Natural killer cell (primary cell): ENCODE data around the gene NECTIN4. TPM values are rescaled to one million over a fixed set of nuclear protein-coding genes. Genes with fewer than 3 reads are reported as not detected.

Experiments used
- ATAC-seq, 3 donors: fragments of 150-1000 bp in 2 of 3; fragments of 200-7000 bp in 1 of 3; cut with Tn5 transposase; 1 replicate in 1 of 3; 2 replicates in 2 of 3; pipeline ENCODE4 v1.10.0; 2021; ENCODE audit warnings: mild to moderate bottlenecking in 2 of 3, moderate library complexity in 2 of 3
- DNase-seq, 2 donors: peaks; one replicate each; pipeline versions ENCODE4 v3.0.0 to v3.0.0-alpha.2; 2013 to 2021; ENCODE audit warnings: mixed read lengths in 1 of 2
- H3K27ac ChIP-seq: one replicate; pipeline ENCODE4 v1.5.1; 2013; ENCODE audit warnings: mild to moderate bottlenecking, low read length
- H3K27me3 ChIP-seq: one replicate; pipeline ENCODE4 v1.6.1; 2013; ENCODE audit warnings: low read length; ENCODE audit not compliant: control insufficient read depth, insufficient read depth
- H3K36me3 ChIP-seq: one replicate; pipeline ENCODE4 v1.6.1; 2013; ENCODE audit warnings: low read length; ENCODE audit not compliant: control insufficient read depth, insufficient read depth
- H3K4me1 ChIP-seq: one replicate; pipeline ENCODE4 v1.6.1; 2013; ENCODE audit warnings: low read length; ENCODE audit not compliant: control insufficient read depth, insufficient read depth
- H3K4me3 ChIP-seq: one replicate; pipeline ENCODE4 v1.5.1; 2013; ENCODE audit warnings: low read length
- H3K9me3 ChIP-seq: one replicate; pipeline ENCODE4 v1.6.1; 2013; ENCODE audit warnings: low read length; ENCODE audit not compliant: control insufficient read depth, insufficient read depth
- H3K27ac Mint-ChIP-seq, 2 donors: one replicate each; pipeline ENCODE4 v1.8.0; 2022; ENCODE audit warnings: mild to moderate bottlenecking in 2 of 2, mixed read lengths in 2 of 2, moderate library complexity in 1 of 2
- H3K27me3 Mint-ChIP-seq, 2 donors: one replicate each; pipeline ENCODE4 v1.8.0; 2022; ENCODE audit warnings: low read depth in 2 of 2, mixed read lengths in 2 of 2
- H3K36me3 Mint-ChIP-seq: one replicate; pipeline ENCODE4 v1.8.0; 2022; ENCODE audit warnings: mixed read lengths
- H3K4me1 Mint-ChIP-seq, 2 donors: one replicate each; pipeline ENCODE4 v1.8.0; 2022; ENCODE audit warnings: mixed read lengths in 2 of 2
- H3K4me3 Mint-ChIP-seq: one replicate; pipeline ENCODE4 v1.8.0; 2022; ENCODE audit warnings: mild to moderate bottlenecking, moderate library complexity, mixed read lengths
- H3K9me3 Mint-ChIP-seq, 2 donors: one replicate each; pipeline ENCODE4 v1.8.0; 2022; ENCODE audit warnings: mixed read lengths in 2 of 2
- WGBS: methylation state at CpG from one replicate; pipeline ENCODE4 v1.1.7; 2013; ENCODE audit warnings: missing lambda C conversion rate; ENCODE audit not compliant: insufficient coverage; 5-methylcytosine and 5-hydroxymethylcytosine counted together
- intact Hi-C: fragments of 100-400 bp; cut with micrococcal nuclease; formaldehyde crosslinking; loops from one replicate; pipeline ENCODE4 v1.14.2; 2022
- total RNA-seq, 4 donors: library from RNA; stranded (reverse); fragments of 120-200 nt in 1 of 4; gene quantifications; one replicate each; pipeline versions ENCODE4 v1.2.3 to v1.2.4, GENCODE V29; 2013 to 2022
- TF ChIP-seq, protein P1 (sequence below): fragments of 200-600 bp; IDR thresholded peaks from one replicate; pipeline ENCODE4 v1.8.0; 2022; ENCODE audit warnings: antibody characterized with exemption

NECTIN4 gene
- total RNA-seq, 3 donors from 2014 or later (not counting 1 experiment from before 2014, with no cell fraction given) = 0.07 to 0.09 TPM; not detected in 1

- peak overlapping the region; percentile 42 for H3K4me3 Mint-ChIP-seq
- H3K4me3 ChIP-seq = no peak overlapping the region
- no peaks in the 10 kb centered on the region for H3K27me3 ChIP-seq
- H3K36me3 Mint-ChIP-seq = peaks cover 7% of the 10 kb centered on the region
- 96% methylated on average over 18 of the region's 18 CpGs for WGBS
- H3K27me3 Mint-ChIP-seq = no peaks in the 10 kb centered on the region
- DNase-seq = peak in 1 of 2 donors; percentile 12
- H3K27ac Mint-ChIP-seq = peak overlapping the region; percentile 98 to 99
- H3K4me1 Mint-ChIP-seq = peaks cover 44 to 69% of the 10 kb centered on the region in 2 donors
- H3K9me3 Mint-ChIP-seq = no peaks in the 10 kb centered on the region
- intact Hi-C loops = no loop called here
- peaks cover 37% of the 10 kb centered on the region for H3K4me1 ChIP-seq
- H3K27ac ChIP-seq = peak overlapping the region; percentile 88
- H3K36me3 ChIP-seq = peaks cover 61% of the 10 kb centered on the region
- TF ChIP-seq, protein P1, sequence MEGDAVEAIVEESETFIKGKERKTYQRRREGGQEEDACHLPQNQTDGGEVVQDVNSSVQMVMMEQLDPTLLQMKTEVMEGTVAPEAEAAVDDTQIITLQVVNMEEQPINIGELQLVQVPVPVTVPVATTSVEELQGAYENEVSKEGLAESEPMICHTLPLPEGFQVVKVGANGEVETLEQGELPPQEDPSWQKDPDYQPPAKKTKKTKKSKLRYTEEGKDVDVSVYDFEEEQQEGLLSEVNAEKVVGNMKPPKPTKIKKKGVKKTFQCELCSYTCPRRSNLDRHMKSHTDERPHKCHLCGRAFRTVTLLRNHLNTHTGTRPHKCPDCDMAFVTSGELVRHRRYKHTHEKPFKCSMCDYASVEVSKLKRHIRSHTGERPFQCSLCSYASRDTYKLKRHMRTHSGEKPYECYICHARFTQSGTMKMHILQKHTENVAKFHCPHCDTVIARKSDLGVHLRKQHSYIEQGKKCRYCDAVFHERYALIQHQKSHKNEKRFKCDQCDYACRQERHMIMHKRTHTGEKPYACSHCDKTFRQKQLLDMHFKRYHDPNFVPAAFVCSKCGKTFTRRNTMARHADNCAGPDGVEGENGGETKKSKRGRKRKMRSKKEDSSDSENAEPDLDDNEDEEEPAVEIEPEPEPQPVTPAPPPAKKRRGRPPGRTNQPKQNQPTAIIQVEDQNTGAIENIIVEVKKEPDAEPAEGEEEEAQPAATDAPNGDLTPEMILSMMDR = no peak
- H3K9me3 ChIP-seq = no peaks in the 10 kb centered on the region
- ATAC-seq = no peak
Observed at GRCh38 chr1:161047436-161048420, 41.6 kb downstream of the NECTIN4 start.

DNA sequence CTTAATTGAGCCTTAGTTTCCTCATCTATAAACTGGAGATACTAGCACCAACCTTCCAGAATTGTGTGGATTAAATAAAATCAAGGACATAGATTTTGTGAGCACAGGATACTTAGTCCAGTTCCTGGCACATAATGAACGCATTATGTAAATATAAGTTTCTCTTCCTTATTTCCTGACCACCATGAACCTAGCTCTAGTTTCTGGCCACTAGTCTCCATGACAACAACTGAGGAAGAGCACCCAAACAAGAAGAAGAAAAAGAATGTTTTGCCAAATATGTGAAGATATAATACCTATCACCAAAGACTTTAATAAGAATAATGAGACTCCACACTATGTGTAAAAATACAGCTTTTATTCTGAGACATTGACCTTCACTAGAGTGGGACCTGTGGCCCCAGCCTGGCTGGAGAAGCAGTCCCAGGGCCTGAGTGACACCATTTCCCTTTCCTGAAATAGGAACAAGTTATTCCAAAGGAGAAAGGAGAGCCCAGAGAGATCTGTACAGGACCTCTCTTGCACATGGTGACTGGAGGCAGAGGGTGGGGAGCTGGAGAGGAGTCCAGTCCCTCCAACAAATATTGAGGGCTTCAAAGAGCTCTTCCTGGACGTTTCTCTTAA is 42.6 kb downstream of the NECTIN4 start:
- H3K4me1 Mint-ChIP-seq = peaks cover 38 to 70% of the 10 kb centered on the region in 2 donors

DNA sequence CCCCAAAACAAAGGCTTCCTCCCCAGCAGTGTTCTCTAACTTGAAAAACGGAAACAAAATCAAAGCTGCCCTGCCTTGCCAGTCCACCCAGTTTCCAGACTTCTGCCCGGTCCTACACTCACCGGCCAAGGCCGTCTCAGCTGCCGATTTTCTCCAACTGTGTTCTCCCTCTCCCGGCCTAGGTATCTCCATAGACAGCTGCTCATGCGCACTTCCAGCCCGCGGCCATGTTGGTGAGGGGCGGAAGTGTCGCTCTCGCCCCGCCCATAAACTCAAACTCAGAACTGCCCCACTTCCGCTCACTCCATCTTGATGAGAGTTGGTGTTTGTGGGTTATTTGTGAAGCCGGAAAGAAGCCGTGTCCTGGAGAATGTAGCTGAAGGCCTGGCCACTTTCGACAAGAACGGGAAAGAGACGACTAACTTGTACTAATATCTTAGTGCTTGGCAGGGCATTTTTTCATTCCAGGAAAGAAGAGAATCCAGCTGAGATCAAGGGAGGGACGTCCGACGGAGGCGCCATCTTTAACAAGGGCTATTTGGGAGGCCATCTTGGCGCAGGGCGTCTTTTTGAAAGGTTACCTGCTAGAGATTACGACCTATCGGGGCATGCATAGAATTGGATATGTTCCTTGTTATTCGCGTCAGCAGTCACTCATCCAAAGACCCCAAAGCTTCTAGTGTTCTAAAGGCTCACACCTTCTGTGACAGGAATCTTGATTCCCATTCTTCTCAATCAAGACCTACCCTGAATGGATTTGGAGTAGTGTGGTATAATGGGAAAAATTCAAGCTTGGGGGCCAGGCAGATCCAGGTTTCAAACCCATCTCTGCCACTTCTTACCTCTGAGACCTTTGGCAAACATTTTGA is 43.4 kb downstream of the NECTIN4 start, which contains the start of gene USF1:
Gene USF1 (minus strand): TSS at position 242 of the 869 bp plus-strand sequence. CDS start 2,702 bp downstream, outside the sequence.
- Mint-ChIP-seq H3K27ac (peak within 1 kb of the TSS; percentile 98 to 99), H3K36me3 (no peaks in the 10 kb centered on the region), H3K4me3 (peak within 1 kb of the TSS; percentile 97), H3K4me1 (peaks cover 37 to 72% of the 10 kb centered on the region in 2 donors), H3K27me3 (no peaks in the 10 kb centered on the region), H3K9me3 (no peaks in the 10 kb centered on the region)
- peak; percentile 93 to 98 for DNase-seq
- TF ChIP-seq, protein P1 = no peak
- Histone ChIP-seq H3K27me3 (no peaks in the 10 kb centered on the region), H3K4me3 (peak within 1 kb of the TSS; percentile 90), H3K4me1 (peaks cover 35% of the 10 kb centered on the region), H3K9me3 (no peaks in the 10 kb centered on the region), H3K27ac (peak within 1 kb of the TSS; percentile 88), H3K36me3 (peaks cover 62% of the 10 kb centered on the region)
- intact Hi-C loops = loop anchor here (1.0 to 2.0 kb wide), 2 partner anchors 22 to 25 kb away; partner anchors contain the start of gene F11R
- under 1% methylated on average over 23 of the region's 29 CpGs for WGBS
- peak; percentile 79 to 92 (median 87) for ATAC-seq

More for the DNA sequence above, 42.6 kb downstream of the NECTIN4 start:
- H3K27ac Mint-ChIP-seq = peak overlapping the region; percentile 98 to 99
- intact Hi-C loops = no loop called here
- ATAC-seq = no peak
- Histone ChIP-seq H3K9me3 (no peaks in the 10 kb centered on the region), H3K36me3 (peaks cover 63% of the 10 kb centered on the region), H3K27ac (peak overlapping the region; percentile 88), H3K27me3 (no peaks in the 10 kb centered on the region), H3K4me1 (peaks cover 35% of the 10 kb centered on the region), H3K4me3 (peak overlapping the region; percentile 90)
- peaks cover under 1% of the 10 kb centered on the region for H3K36me3 Mint-ChIP-seq
- peak overlapping the region; percentile 97 for H3K4me3 Mint-ChIP-seq
- peak in 1 of 2 donors; percentile 44 for DNase-seq
- no peaks in the 10 kb centered on the region for H3K27me3 Mint-ChIP-seq
- WGBS = 92% methylated on average over 1 of the region's 2 CpGs
- TF ChIP-seq, protein P1 = no peak
- no peaks in the 10 kb centered on the region for H3K9me3 Mint-ChIP-seq
